Karpas-422 (cell line): ENCODE measurements around the gene ATRAID. TPM values are rescaled to one million over a fixed set of nuclear protein-coding genes. Genes with fewer than 3 reads are reported as not detected.

ENCODE experiments used
- DNase-seq: peaks from one replicate; pipeline ENCODE4 v3.0.0-alpha.2; 2015
- H2AFZ ChIP-seq: fragments of 200-600 bp; sonication (generic); 2 replicates; pipeline ENCODE4 v1.6.1; 2014; ENCODE audit warnings: antibody characterized with exemption, low read length, mixed read lengths
- H3K27ac ChIP-seq: fragments of 200-600 bp; sonication (generic); 2 replicates; pipeline ENCODE4 v1.5.1; 2014; ENCODE audit warnings: mild to moderate bottlenecking, low read length, moderate library complexity
- H3K27me3 ChIP-seq: fragments of 200-600 bp; sonication (generic); 2 replicates; pipeline ENCODE4 v1.6.1; 2014; ENCODE audit warnings: low read length, mixed read lengths
- H3K36me3 ChIP-seq: fragments of 200-600 bp; sonication (generic); 2 replicates; pipeline ENCODE4 v1.6.1; 2014; ENCODE audit warnings: low read length, mixed read lengths; ENCODE audit not compliant: insufficient read depth
- H3K4me1 ChIP-seq: fragments of 200-600 bp; sonication (generic); 2 replicates; pipeline ENCODE4 v1.6.1; 2014; ENCODE audit warnings: mild to moderate bottlenecking, low read length, mixed read lengths
- H3K4me2 ChIP-seq: fragments of 200-600 bp; sonication (generic); 2 replicates; pipeline ENCODE4 v1.6.1; 2014; ENCODE audit warnings: low read length, low read depth, mild to moderate bottlenecking; ENCODE audit not compliant: poor library complexity, severe bottlenecking
- H3K4me3 ChIP-seq: fragments of 200-600 bp; sonication (generic); 2 replicates; pipeline ENCODE4 v1.5.1; 2014; ENCODE audit warnings: mild to moderate bottlenecking, antibody characterized with exemption, low read length, mixed read lengths
- H3K79me2 ChIP-seq: fragments of 200-600 bp; sonication (generic); 2 replicates; pipeline ENCODE4 v1.6.1; 2014; ENCODE audit warnings: mild to moderate bottlenecking, low read length, mixed read lengths
- H3K9ac ChIP-seq: fragments of 200-600 bp; sonication (generic); 2 replicates; pipeline ENCODE4 v1.6.0; 2014; ENCODE audit warnings: low read length
- H3K9me2 ChIP-seq: fragments of 200-600 bp; sonication (generic), shearing (Covaris generic); replicated peaks from 2 replicates; pipeline ENCODE4 v1.6.0; 2014; ENCODE audit warnings: mild to moderate bottlenecking, low read length, moderate library complexity; ENCODE audit not compliant: insufficient read depth
- H3K9me3 ChIP-seq: fragments of 300-700, 200-600 bp; sonication (generic); 2 replicates; pipeline ENCODE4 v1.6.1; 2014; ENCODE audit warnings: low read length, mixed read lengths
- H4K20me1 ChIP-seq: fragments of 200-600 bp; sonication (generic); 2 replicates; pipeline ENCODE4 v1.6.1; 2014; ENCODE audit warnings: mild to moderate bottlenecking, antibody characterized with exemption, low read length, low read depth; ENCODE audit not compliant: insufficient read depth
- total RNA-seq: library from RNA; depleted of rRNA; stranded (reverse); fragments of >200 nt; shearing (Covaris generic); gene quantifications from 2 replicates; pipeline ENCODE4 v1.2.3, GENCODE V29; 2014; ENCODE audit warnings: low replicate concordance; rRNA removed

ATRAID gene, protein sequence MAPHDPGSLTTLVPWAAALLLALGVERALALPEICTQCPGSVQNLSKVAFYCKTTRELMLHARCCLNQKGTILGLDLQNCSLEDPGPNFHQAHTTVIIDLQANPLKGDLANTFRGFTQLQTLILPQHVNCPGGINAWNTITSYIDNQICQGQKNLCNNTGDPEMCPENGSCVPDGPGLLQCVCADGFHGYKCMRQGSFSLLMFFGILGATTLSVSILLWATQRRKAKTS
- 125 and 167 TPM in 2 replicates for total RNA-seq

DNA sequence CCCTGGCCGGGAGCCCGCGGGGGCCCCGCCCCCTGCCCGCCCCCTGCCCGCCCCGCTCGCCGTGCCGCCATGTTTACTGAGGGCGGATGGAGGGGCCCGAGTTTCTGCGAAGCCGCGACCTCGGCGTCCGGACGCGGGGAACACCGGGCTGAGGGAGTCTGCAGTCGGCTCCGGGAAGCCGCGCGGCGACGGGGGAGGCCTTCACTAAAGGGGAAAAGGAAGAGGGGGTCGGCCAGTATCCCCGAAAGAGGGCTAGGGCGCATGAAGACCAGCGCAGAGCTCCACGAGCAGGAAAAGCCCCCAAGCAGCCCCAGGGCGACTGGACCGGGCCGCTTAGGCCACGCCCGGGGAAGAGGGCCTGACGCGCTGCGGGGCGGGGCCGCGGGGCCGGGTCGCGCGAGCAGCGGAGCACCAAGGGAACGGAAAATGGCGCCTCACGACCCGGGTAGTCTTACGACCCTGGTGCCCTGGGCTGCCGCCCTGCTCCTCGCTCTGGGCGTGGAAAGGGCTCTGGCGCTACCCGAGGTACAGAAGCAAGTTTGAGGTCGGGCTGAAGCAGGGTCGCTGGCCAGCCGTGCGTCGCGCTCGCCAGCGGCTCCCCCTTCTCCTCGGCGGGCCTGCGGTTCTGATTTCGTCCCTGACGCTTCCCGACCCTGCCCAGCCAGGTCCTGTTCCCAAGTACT is at the start of gene ATRAID, which contains the start of gene SLC5A6:
Gene ATRAID, plus strand, starts transcription at position 99 of the 683 bp plus-strand sequence. Its CDS starts 328 bp downstream, at position 427.
Gene SLC5A6, minus strand, starts transcription at position 326 of the 683 bp plus-strand sequence. CDS start 4,618 bp downstream, outside the sequence.
- H3K9me3 ChIP-seq: no peaks in the 10 kb centered on the region

DNA sequence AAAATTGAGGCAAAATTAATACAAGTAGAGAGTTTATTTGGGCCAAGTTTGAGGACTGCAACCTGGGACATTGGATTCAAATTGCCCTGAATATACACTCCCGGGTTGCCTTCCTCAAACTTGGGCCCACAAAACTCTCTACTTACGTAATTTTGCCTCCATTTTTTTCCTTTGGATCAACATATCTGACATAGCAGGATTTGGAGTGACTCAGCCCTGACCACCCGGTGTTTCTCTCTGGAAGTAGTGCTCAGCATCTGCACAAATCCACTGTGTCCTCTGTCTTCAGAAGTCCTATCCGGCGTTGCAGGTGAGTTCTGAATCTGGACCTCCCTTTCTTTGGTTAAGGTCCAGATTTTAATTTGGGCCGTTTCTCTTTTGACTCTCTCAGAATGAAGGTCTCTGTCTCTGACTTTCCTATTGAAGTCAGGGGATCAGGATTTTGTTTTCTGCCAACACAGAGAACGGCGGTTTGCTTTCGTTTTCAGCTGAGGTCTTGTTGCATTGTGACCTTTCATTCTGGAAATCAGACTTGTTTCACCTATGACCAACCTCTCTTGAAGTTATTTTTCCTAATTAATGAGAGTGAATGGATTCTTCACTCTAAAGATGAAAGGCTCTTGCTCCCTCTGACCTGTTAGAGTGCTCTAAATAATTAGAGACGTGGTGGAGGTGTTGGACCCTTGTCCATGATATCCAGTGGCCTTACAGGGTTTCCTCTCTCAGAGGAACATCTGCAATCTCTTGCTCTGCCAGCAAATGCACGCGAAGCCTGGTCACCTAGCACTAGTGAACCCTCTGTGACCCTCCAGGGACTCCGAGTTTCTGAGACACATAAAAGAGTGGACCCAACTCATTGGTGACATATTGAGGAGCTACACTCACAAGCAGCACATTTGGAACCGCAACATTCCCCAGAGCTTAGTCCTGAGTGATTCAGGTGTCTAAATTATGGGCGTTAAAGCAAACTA is 49.4 kb upstream of the ATRAID start:
- H3K4me2 ChIP-seq: no peak overlapping the region
- no peak overlapping the region for H3K27ac ChIP-seq
- H3K27me3 ChIP-seq: no peaks in the 10 kb centered on the region
- no peak overlapping the region for H3K4me3 ChIP-seq
- H3K9ac ChIP-seq: no peak overlapping the region
- H3K36me3 ChIP-seq: no peaks in the 10 kb centered on the region
- no peak for DNase-seq
- no peaks in the 10 kb centered on the region for H3K79me2 ChIP-seq
- peaks cover 26% of the 10 kb centered on the region for H3K4me1 ChIP-seq
- H4K20me1 ChIP-seq: no peaks in the 10 kb centered on the region
- no peaks in the 10 kb centered on the region for H3K9me3 ChIP-seq
- H2AFZ ChIP-seq: no peak overlapping the region
- no peaks in the 10 kb centered on the region for H3K9me2 ChIP-seq

More for the DNA sequence above, at the start of gene ATRAID, which contains the start of gene SLC5A6:
- Histone ChIP-seq H3K4me3 (peak within 1 kb of the TSS; percentile 89), H3K9ac (peak within 1 kb of the TSS; percentile 91), H2AFZ (peak within 1 kb of the TSS; percentile 50; the same call in 1 of the 2 replicates), H3K27me3 (no peaks in the 10 kb centered on the region), H3K9me2 (no peaks in the 10 kb centered on the region), H4K20me1 (no peaks in the 10 kb centered on the region), H3K27ac (peak within 1 kb of the TSS; percentile 86), H3K79me2 (peaks cover 33% of the 10 kb centered on the region), H3K4me1 (peaks cover 59% of the 10 kb centered on the region), H3K4me2 (peak within 1 kb of the TSS; percentile 90), H3K36me3 (peaks cover 26% of the 10 kb centered on the region; the same call in 1 of the 2 replicates)
- peak; percentile 97 for DNase-seq

DNA sequence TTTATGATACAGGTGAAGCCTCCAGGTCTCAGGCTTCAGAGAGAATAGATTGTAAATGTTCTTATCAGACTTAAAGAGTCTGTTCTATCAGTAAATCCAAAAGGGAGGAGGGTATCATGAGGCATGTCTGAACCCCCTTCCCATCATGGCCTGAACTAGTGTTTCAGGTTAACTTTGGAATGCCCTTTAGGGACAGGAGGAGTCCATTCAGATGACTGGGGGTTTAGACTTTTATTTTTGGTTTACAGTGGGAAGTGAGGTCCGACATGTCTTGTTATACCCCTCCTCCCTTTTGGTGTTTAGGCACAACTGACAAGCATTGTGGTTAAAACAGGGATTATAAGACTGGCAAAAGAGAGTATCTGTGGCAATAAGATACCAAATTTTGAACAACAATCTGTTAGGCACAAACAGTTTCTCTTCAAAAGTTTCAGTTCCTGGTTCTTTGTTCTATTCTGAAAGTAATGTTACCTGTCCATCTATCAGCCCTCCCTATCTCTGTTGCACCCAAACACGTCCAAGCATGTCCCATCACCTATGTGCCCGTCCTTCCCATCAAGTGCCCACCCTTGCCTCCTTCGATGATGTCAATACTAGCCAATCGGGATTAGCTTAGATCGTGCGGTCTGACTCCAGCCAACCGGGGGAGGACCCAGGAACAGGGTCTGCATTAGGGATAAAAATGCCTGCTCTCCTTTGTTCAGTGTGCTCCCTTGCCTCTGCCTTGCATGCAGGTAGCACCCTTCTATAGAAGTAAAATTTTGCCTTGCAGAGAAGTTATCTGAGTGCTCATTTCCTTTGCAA is 46.7 kb upstream of the ATRAID start:
- Histone ChIP-seq H3K36me3 (no peaks in the 10 kb centered on the region), H3K9me2 (no peaks in the 10 kb centered on the region), H3K27ac (no peak overlapping the region), H3K9ac (peak overlapping the region; percentile 12; the same call in 1 of the 2 replicates), H3K27me3 (no peaks in the 10 kb centered on the region), H3K9me3 (no peaks in the 10 kb centered on the region), H3K4me3 (peak overlapping the region; percentile 8; the same call in 1 of the 2 replicates), H4K20me1 (no peaks in the 10 kb centered on the region), H3K4me1 (peaks cover 29% of the 10 kb centered on the region), H3K4me2 (peak overlapping the region; percentile 42), H3K79me2 (no peaks in the 10 kb centered on the region), H2AFZ (peak overlapping the region; percentile 68)
- no peak for DNase-seq

DNA sequence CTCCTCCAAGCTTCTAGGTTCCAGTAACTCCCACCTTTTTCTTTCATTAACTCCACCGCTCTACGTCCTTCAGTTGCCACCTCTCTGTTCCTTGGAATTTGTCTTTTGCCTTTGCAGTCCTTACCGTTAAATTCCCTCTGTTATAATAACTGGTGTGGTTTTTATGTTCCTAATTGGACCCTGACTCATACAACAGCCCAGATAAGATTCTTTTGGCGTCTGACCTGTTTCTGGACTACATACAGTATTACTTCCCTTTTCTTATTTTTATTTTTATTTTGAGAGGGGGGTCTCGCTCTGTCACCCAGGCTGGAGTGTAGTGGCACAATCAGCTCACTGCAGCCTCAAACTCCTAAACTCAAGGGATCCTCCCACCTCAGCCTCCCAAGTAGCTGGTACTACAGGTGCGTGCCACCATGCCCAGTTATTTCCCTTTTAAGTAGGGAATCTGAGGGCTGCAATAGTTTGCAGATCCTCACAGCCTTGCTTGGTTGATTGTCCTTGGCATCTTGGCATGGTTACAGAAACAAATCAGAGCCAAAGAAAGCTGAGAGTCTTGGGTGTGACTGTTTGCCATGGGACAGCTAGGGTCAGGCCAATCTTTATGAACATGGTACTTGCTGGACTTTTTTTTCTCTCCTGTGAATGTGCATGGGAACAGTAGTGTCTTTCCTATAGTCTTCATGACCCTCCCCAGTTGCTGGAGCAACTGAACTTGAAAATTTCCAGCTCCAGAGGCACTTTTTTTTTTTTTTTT is 41.1 kb upstream of the ATRAID start:
- H3K9ac ChIP-seq: peak overlapping the region; percentile 43
- no peak overlapping the region for H2AFZ ChIP-seq
- H3K4me3 ChIP-seq: no peak overlapping the region
- peak overlapping the region; percentile 55 for H3K4me2 ChIP-seq
- no peaks in the 10 kb centered on the region for H4K20me1 ChIP-seq
- no peak overlapping the region for H3K27ac ChIP-seq
- no peak for DNase-seq
- H3K79me2 ChIP-seq: no peaks in the 10 kb centered on the region
- H3K4me1 ChIP-seq: peaks cover 34% of the 10 kb centered on the region
- H3K36me3 ChIP-seq: no peaks in the 10 kb centered on the region
- no peaks in the 10 kb centered on the region for H3K9me3 ChIP-seq
- H3K27me3 ChIP-seq: no peaks in the 10 kb centered on the region
- no peaks in the 10 kb centered on the region for H3K9me2 ChIP-seq

DNA sequence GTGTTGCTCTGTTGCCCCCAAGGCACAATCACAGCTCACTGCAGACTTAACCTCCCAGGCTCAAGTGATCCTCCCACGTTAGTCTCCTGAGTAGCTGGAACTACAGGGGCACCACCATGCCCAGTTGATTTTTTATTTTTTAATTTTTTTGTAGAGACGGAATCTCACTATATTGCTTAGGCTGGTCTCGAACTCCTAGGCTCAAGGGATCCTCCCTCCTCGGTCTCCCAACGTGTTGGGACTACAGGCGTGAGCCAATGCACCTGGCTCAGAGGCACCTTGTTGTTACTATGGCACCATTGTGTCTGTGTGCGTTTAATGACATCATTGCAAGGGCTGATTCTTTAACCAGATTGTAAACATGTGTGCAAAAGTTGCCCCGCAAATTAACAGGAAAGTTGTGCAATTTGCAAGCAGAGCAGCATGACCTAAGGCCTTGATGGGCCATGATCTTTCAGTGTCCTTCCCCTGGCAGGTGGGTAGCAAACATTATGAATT is 40.4 kb upstream of the ATRAID start:
- no peaks in the 10 kb centered on the region for H4K20me1 ChIP-seq
- H3K4me2 ChIP-seq: no peak overlapping the region
- H3K4me3 ChIP-seq: no peak overlapping the region
- no peaks in the 10 kb centered on the region for H3K9me2 ChIP-seq
- H3K79me2 ChIP-seq: no peaks in the 10 kb centered on the region
- no peak for DNase-seq
- no peak overlapping the region for H3K9ac ChIP-seq
- no peaks in the 10 kb centered on the region for H3K9me3 ChIP-seq
- no peak overlapping the region for H2AFZ ChIP-seq
- no peak overlapping the region for H3K27ac ChIP-seq
- H3K4me1 ChIP-seq: peaks cover 40% of the 10 kb centered on the region
- no peaks in the 10 kb centered on the region for H3K27me3 ChIP-seq
- H3K36me3 ChIP-seq: no peaks in the 10 kb centered on the region

DNA sequence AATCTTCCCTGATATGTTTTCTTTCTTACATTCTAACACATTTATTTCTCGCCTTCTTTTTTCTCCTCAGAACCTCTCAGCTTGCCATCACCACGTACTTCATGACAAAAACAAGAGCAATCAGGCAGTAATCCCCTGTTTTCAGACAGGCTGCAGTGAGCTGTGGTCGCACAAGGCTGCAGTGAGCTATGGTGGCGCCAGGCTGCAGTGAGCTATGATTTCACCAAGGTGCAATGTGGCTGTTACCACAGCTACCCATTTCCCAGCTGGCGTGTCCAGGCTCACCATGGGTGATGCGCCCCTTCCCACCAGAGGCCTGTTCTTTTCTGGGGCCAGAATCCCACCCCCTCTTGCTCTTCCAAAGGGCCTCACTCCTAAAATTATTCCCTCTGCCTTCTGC is 37.2 kb upstream of the ATRAID start:
- Histone ChIP-seq H3K4me1 (peaks cover 61% of the 10 kb centered on the region), H3K27me3 (no peaks in the 10 kb centered on the region), H3K4me3 (no peak overlapping the region), H3K36me3 (no peaks in the 10 kb centered on the region), H3K9me3 (no peaks in the 10 kb centered on the region), H3K4me2 (no peak overlapping the region), H3K79me2 (no peaks in the 10 kb centered on the region), H3K27ac (no peak overlapping the region), H2AFZ (peak overlapping the region; percentile 16; the same call in 1 of the 2 replicates), H3K9ac (no peak overlapping the region), H3K9me2 (no peaks in the 10 kb centered on the region), H4K20me1 (no peaks in the 10 kb centered on the region)
- no peak for DNase-seq

DNA sequence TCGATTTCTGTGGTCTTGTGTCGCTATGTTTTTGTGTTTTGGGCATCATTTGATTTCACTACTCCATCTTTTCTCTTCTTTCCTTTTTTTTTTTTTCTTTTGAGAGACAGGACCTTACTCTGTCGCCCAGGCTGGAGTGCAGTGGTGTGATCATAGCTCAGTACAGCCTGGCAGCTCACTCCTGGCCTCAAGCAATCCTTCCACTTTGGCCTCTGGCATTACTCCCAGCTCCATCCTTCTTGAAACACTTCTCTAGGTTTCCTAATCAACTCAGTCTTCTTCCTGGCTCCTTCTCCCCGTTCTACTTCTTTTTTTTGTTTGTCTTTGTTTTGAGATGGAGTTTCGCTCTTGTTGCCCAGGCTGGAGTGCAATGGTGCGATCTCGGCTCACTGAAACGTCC is 36.5 kb upstream of the ATRAID start:
- Histone ChIP-seq H3K36me3 (no peaks in the 10 kb centered on the region), H3K79me2 (no peaks in the 10 kb centered on the region), H3K27ac (no peak overlapping the region), H3K4me2 (no peak overlapping the region), H3K27me3 (no peaks in the 10 kb centered on the region), H3K9ac (no peak overlapping the region), H4K20me1 (no peaks in the 10 kb centered on the region), H3K4me3 (no peak overlapping the region), H3K9me2 (no peaks in the 10 kb centered on the region), H3K4me1 (peaks cover 58% of the 10 kb centered on the region), H3K9me3 (no peaks in the 10 kb centered on the region), H2AFZ (no peak overlapping the region)
- DNase-seq: no peak
